Activated CD8-positive, alpha-beta memory T cell treated with anti-CD3 and anti-CD28 coated beads, Interleukin-2, amount 50 U/mL, for 48 hours (primary cell): Measurements from ENCODE around the gene WDPCP.
"Not testable (repeated sequence)": the region's sequence is repeated elsewhere in the genome, so short reads cannot be mapped to it uniquely, and the experiment has no call there.

ENCODE experiments used
- DNase-seq: peaks from one replicate; pipeline ENCODE4 v3.0.0-alpha.2; 2020

WDPCP gene

DNA sequence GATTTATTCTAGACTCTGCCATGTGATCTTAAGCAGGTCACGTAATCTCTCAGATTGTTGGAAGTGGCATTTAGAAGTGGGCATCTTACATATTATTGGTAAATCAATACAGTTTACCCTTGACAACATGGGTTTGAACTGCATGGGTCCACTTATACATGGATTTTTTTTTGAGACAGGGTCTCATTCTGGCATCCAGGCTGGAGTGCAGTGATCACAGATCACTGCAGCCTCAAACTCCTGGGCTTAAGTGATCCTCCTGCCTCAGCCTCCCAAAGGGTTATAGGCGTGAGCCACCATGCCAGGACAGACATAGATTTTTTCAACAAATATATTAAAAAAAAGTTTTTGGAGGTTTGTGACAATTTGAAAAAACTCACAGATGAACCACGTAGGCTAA is 393.0 kb downstream of the WDPCP start:
- no peak for DNase-seq

DNA sequence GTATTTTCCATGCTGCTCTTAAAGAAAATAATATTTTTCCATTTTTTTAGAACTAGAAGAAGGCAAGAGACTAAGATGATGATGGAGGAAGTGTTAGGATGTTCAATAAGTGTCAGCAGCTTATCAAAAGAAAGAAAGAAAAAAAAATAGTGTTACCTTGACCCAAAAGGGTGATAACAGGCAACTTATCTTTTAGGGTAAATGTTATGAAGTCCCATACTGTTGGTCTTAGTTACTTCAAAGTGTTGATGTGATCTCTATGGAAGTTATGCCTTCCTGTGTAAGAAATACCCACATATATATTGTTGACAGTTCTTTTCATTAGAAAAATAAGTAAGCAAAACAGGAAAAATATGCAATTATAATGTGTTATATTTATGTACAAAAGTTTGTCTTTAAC is 394.1 kb downstream of the WDPCP start:
- DNase-seq, result no peak

DNA sequence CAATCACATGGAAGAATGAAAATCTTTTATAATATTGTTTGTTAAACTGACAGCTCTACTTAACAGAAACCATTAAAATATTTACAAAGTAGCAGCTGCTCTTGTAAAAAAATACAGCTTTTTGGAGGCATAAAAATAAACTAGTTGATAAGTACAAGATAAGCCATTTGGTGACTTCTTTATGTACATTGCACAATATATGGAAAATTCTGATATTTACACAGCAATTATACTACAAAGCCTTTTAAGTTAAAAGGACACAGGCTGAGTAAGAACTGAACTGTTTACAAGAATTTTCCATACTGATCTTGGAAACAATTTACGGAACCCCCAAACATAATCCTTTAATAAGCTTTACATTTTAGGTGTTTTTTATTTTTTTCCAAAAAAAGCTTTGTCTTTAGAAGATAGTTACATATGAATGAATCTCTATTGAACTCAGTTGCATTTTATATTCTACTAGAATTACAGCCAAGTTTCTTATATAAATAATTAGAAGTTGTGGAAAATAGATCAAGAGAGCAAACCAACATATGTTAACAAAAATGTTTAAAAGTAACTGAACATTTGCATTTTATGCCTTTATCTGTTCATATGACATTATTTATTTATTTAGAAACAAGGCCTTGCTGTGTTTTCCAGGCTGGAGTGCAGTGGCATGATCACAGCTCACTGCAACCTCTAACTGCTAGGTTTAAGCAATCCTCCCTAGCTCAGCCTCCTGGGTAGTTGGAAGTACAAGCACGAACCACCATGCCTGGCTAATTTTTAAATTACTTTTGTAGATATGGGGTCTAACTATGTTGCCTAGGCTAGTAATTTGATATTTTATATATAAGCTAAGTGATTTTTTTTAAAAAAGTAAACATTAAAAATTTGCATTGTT is 395.1 kb downstream of the WDPCP start:
- DNase-seq, result no peak

DNA sequence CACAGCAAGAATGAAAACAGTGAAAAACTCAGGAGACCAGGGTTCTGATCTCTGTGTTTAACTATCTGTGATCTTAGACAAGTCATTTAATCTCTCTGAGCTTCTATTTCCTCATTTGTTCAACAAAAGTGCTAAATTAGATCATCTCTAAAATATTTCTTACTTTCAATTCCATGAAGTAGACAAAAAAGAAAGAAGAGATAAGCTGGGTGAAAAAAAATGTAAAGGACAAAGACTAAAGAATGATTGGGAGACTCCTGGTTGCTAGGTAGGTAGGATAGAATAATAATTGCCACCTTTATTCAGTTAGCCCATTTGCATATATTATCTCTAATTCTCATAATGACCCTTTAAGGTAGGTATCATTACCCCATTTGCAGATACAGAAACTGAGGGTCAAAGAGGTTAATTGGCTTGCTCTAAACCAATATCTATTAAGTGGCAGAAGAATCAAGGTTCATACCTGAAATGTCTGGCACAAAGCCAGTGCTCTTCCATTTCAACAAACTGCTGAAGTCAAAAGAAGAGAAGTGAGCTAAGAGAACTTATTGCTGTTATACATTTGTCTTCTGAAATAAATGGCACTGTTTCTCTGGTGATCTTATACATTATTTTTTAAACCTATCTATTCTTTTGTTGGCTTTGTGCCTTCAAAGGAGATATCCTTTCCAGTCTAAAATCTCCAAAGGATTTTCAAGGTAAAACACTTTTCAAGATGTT is 395.9 kb downstream of the WDPCP start:
- no peak for DNase-seq

DNA sequence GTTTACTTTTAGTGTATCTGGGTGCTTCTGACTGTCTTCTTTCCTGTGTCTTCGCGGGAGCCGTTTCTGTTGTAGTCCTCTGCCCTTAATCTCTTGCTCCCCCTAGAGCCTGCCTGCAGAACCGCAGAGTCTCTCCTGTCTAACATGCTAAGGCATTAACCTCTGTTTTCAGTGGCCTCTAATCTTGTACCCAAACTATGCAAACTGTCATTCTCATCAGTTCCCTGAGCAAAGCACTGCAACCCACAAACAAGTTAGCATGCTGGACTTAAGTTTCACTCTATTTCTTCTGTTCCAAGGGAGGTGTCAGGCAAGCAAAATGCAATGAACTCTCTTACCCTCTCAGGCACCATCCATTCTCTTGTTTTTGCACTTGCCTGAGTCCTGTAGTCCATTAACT is 399.3 kb downstream of the WDPCP start:
- DNase-seq, result no peak

DNA sequence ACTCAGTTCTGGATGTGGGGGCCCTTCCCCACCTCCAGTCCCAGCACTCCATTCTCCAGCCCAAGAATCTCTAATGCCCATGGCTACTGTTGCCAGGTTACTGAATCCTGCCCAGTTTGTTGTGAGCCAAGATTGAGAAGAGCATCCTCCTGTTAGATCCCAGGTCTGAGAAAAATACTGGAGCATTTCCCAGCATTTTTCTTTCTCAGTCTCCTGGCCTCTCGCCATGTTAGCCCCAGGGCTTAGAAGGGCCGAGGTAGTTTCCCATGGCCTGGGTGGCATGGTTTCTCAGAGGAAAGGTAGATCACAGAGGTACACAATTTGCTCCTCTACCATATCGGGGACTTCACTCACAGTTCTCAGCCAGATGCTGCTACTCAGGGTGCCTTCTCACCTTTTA is 401.9 kb downstream of the WDPCP start:
- DNase-seq, result no peak

DNA sequence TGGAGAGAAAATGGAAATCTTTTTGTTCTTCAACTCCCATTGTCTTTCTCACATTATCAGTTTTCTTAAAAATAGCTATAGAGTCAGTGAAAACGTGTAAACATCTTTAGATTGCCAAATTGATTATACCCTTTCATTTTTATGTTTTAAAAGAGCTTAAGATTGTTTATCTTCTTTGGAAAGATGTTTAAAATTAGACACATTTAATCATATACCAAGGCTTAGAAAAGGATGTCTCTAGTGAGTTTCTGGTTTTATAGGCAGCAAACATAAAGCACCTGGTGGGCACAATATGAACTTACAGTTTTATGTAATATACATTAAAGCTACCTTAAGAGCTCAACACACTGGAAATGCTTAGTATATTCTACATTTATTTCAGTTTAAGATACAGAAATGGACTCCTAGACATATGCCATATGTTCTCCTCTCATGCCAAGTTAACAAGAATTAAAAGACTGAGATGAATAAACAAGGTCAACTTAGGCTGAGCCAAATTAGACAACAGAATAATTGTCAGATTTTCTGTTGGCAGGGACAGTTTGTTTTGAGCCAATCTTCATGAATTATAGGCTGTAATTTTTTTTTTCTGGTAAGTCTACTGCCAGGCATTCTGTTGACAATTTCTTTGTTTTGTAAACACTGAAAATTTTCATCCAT is 425.0 kb downstream of the WDPCP start:
- no peak for DNase-seq

DNA sequence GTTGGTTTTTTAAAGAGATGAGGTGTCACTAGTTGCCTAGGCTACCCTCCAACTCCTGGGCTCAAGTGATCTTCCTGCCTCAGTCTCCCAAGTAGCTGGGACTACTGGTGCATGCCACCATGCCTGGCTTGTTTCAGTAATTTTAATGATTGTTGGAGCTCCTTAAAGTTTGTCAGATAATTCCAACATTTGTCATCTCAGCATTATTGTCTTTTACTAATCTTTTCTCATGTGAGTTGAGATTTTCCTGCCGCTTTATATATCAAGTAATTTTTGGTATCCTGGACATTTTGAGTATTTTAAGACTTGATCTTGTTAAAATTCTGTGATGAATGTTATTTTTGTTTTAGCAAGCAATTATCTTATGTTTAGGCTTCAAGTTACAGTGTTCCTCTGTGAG is 429.0 kb downstream of the WDPCP start:
- DNase-seq, result no peak

DNA sequence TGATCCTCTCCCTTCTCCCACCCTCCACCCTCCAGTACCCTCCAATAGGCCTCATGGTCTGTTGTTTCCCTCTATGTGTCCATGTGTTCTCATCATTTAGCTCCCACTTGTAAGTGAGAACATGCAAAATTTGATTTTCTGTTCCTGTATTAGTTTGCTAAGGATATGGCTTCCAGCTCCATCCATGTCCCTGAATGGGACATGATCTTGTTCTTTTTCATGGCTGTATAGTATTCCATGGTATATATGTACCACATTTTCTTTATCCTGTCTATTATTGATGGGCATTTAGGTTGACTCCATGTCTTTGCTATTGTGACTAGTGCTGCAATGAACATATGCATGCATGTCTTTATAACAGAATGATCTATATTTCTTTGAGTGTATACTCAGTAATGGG is 451.6 kb downstream of the WDPCP start:
- DNase-seq, result not testable (repeated sequence)

DNA sequence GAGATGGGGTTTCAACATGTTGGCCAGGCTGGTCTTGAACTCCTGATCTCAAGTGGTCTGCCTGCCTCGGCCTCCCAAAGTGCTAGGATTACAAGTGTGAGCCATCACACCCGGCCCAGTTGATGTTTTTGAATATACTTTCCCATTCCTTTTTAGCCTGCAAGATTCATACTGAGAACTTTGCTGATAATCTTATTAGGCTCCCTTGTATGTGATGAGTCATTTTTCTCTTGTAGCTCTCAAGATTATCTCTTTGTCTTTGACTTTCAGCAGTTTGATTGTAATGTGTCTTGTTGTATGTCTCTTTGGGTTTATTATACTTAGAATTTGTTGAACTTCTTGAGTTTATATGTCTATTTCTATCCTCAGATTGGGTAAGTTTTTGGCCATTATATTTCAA is 456.3 kb downstream of the WDPCP start:
- DNase-seq, result no peak

DNA sequence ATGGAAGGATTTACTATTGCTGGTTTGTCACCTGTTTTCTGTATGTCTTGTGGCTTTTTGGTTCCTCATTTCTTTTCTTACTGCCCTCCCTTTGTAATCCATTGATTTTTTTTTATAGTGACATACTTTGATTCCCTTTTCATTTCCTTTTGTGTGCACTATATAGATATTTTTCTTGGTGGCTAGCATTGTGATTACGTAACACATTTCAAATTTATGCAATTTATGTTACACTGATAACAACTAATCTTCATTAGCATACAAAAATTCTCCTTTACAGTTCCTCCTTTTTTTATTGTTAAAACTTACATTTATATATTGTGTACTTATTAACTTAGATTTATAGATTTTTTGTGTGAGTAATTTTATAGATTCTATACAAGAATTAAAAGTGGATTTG is 457.1 kb downstream of the WDPCP start:
- no peak for DNase-seq

DNA sequence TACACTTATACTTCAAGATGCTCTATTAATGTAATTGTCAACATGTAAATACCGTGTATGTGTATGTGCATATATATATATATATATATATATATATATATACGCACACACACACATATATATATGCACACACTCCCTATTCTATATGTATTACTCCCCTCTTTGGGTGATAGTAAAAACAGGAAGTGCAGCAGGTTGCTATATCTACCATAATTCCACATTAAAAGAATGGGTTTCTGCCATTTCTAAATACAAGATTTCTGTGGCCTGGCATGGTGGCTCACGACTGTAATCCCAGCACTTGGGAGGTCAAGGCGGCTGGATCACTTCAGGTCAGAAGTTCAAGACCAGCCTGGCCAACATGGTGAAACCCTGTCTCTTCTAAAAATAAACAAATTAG is 460.7 kb downstream of the WDPCP start:
- DNase-seq, result no peak

DNA sequence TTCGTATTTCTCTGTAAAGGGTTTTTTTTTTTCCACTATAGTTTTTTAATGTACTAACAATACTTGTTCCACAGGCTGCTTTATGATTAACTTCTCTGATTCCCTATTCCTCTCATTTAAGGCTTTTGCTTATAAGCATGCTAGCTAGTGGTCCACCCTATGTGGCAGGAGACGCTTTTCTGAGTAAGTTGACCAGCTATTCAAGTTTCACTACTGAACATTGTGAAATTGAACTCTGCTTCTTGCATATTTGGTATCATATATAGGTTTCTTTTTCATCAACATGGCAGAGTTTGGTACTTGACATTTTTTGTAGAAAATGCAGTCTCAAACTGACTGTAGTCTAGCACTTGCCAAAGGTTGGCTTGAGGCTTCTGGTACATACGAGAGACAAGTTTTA is 463.4 kb downstream of the WDPCP start:
- no peak for DNase-seq

DNA sequence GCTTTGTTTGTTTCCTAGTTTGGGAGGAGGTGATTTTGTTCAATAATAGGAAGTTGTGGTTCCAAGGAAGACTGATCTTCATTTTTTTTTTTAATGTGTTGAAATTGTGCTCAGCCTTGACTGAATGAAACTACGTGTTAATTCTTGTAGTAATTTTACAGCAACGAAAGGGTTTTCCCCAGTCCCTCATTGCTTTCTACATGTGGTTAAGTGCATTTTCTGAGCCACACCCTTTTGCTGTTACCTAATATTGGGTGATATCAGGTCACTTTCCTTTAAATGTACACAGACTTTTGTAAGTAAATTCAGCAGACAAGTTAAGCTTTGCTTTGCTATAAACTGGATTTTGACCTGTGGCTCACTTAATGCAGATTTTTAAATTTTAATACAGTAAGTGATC is 464.1 kb downstream of the WDPCP start:
- DNase-seq, result no peak

DNA sequence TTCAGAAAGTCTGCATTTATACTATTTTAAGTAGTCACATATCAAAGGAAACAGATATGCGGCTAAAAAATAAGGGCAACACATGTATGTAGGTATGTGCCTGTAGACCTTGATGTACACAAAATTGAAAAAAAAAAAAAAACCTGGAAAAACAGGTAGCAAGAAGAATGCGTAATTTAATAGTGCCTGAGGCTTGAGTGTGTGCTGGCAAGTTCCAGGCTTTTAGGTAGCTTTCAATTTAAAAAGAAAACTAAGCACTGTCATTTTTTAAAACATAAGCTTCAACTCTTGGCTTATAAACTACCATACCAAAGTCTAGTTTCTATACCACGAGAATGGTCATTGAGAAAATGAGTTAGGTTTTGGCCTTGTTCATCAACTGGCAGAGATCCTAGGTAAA is 465.4 kb downstream of the WDPCP start:
- DNase-seq, result no peak

DNA sequence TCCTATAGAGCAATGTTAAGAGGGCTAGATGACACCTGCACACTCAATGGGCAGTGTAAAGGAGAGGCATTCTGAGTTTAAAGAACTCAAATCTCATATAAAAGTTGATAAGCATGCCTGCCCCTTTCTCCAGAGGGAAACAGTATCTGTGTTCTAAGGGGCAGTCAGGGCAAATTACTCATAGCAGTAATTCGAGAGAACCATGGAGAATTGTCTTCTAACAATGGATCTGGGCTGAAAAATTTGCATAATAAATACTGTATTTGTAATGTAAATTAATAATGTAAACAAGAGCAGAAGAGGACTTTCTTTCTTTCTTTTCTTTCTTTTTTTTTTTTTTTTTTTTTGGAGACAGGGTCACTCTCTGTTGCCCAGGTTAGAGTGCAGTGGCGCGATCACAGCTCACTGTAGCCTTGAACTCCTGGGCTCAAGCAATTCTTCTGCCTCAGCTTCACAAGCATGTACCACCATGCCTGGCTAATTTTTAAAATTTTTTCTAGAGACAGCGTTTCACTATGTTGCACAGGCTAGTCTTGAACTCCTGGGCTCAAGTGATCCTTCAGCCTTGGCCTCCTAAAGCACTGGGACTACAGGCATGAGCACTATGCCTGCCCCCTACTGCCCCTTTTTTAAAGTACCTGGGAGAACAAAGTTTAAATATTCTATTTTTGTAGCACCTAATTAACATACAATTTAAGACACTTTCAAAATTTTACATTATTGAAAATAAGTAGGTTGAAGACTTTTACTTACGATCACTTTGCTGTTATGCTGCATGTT is 467.0 kb downstream of the WDPCP start:
- no peak for DNase-seq

DNA sequence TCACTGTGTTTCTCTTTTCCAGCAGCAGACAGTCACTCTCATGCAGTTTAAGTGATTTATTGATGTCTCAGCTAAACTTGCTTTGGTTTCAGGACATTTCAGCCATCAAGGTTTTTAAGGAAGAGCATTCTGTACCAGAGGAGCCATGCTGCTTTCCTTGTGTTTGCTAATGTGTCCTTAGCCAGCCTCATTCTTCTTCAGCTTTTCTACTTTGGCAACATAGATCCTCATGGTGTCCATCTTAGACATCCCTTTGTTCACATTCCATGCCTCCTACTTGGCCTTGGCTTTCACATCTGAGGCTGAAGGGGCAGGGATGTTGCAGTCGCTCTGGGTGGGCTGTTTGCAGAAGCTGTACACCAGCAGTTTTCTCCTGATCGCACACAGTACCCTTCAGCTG is 469.5 kb downstream of the WDPCP start:
- no peak for DNase-seq

DNA sequence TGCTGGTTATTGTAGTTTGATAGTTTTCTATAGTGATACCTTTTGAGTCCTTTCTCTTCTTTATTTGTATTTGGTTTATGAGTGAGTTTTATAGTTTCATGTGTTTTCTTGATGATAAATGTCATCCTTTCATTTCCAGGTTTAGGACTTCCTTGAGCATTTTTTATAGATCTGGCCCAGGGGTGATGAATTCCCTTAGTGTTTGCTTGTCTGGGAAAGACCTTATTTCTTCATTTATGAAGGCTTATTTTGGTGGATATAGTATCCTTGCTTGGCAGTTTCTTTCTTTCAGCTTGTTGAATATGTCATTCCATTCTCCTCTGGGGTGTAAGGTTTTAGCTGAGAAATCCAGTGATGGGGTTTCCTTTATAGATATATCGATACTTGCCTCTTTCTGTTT is 483.8 kb downstream of the WDPCP start:
- no peak for DNase-seq

DNA sequence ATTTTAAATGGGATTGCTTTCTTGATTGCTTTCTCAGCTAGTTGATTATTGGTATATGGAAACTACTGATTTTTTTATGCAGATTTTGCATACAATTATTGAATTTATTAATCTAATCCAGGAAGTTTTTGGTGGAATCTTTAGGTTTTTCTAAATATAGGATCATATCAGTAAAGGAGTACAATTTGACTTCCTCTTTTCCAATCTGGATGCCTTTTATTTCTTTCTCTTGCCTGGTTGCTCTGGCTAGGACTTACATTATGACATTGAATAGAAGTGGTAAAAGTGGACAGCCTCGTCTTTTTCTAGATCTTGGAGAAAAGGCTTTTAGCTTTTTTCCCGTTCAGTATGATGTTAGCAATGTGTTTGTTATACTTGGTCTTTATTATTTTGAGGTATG is 486.3 kb downstream of the WDPCP start:
- no peak for DNase-seq

DNA sequence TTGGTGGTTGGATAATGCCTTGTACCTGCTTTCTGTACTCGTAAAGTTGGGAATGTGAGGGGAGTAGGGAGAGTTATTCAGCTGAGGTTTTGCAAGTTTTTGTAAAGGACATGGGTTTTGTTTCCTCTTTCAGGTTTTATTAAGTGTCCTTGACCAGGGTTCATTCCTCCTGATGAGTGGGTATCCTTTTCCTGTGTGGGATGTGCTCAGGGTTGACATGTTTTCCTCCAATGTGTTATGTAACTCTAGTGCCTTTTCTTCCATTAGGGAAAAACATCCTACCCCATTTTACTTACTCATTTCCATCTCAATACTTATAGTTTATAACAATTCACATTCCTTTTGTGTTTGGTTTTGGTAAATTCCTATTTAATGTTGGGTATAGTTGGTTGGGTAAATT is 489.2 kb downstream of the WDPCP start:
- no peak for DNase-seq

DNA sequence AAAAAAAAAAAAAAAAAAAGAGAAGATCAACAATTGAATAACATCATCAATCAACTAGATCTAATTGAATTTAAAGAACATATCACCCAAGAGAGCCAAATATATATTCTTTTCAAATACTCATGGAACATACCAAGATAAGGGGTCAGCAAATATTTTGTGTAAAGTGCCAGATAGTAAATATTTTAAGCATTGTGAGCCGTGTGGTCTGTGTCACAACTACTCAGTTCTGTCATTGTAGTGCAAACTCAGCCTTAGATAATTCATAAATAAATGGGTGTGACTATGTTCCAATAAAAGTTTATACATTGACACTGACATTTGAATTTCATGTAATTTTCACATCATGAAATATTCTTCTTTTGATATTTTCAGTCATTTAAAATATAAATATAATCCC is 491.8 kb downstream of the WDPCP start:
- DNase-seq, result no peak

DNA sequence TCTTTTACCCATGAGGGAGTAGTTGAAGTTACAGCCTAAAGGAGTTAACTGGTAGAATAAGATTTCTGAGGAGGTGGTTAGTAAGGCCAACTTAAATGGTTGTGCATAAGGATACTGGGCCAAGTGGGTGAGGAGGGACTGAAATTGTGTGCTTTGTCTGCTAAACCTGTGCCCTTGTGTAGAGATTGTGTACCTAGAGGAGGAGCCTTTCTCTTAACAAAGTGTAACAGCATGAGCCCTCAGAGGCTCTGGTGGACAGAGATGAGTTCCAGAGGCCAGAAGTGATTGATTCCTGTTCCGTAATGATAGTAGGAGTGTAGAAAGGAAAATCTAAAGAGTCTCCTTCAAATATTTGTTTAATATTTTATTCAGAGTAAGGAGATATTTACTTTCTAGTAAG is 494.8 kb downstream of the WDPCP start:
- DNase-seq, result no peak

DNA sequence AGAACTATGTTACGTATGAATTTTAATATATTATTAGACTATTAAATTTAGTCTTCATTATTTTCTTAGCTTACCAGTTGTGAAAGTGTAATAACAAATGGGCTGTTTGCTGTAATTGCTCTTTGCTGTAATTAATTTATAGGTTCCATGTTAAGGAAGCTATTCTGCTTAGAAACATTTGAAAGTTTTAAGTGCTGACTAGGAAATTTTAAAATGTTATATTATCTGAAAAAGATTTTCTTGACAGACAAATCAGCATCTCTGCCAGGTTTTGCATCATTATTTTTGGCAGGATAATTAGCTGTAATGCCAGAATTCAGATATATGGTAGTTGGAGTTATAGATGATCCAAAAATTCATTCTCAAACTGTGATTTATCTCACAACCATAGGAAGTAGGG is 495.4 kb downstream of the WDPCP start:
- DNase-seq, result no peak
